Breast epithelium (tissue), 3 donors: ENCODE results near the gene MTR.

Experiments used
- CTCF ChIP-seq, 3 donors: fragments of 450-650 bp; IDR thresholded peaks; one replicate each; pipeline ENCODE4 v1.5.1; 2016 to 2017; ENCODE audit warnings: antibody characterized with exemption in 3 of 3, mild to moderate bottlenecking in 3 of 3, moderate library complexity in 3 of 3
- POLR2A ChIP-seq: fragments of 450-650 bp; IDR thresholded peaks from one replicate; pipeline ENCODE4 v1.6.1; 2016; ENCODE audit warnings: antibody characterized with exemption, mild to moderate bottlenecking, moderate library complexity

DNA sequence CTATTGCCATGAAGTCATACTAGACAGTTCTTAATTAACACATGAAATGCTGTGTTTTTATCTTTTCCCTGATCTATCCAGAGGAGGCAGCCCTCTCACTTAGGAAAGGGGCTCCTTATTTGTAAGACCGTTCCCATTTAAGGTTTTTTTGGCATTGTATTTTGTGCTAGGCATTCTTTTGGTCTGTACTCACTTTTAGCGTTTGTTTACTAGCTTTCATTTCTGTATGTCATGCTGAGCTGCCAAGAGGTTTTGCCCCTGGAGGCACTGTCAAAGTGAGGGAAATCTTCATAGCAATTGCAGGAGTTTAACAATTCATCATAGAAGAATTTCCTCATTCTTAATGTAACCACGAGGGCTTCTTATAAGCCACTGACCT is 59.5 kb downstream of the MTR start:
- TF ChIP-seq CTCF (IDR thresholded peaks at IDR 0.05): no peak
- TF ChIP-seq POLR2A: no peak
